HG02678 (cell line): ENCODE results near the gene P2RY12.
"Not testable (repeated sequence)": the region's sequence is repeated elsewhere in the genome, so short reads cannot be mapped to it uniquely, and the experiment has no call there.

Experiments
- ATAC-seq: cut with Tn5 transposase; IDR thresholded peaks from one replicate; pipeline ENCODE4 v1.9.1; 2021; ENCODE audit warnings: mild to moderate bottlenecking, moderate library complexity; ENCODE audit not compliant: unreplicated experiment

P2RY12 gene

GRCh38 chr3:151393941-151394340 is 9.4 kb upstream of the P2RY12 start:
- ATAC-seq = no peak

- no peak for ATAC-seq
Measured at GRCh38 chr3:151393146-151393830, 8.7 kb upstream of the P2RY12 start.

GRCh38 chr3:151392191-151392590 is 7.6 kb upstream of the P2RY12 start:
- not testable (repeated sequence) for ATAC-seq

- no peak for ATAC-seq
Measured at GRCh38 chr3:151391720-151392119, 7.2 kb upstream of the P2RY12 start.

- ATAC-seq = no peak
Measured at GRCh38 chr3:151387842-151388241, 3.3 kb upstream of the P2RY12 start.

GRCh38 chr3:151387432-151387831 is 2.9 kb upstream of the P2RY12 start:
- no peak for ATAC-seq

GRCh38 chr3:151386056-151386455 is 1.5 kb upstream of the P2RY12 start:
- no peak for ATAC-seq

GRCh38 chr3:151383956-151384355 is 597 bp downstream of the P2RY12 start:
- peak; percentile 63 for ATAC-seq

GRCh38 chr3:151383111-151383510 is 1.4 kb downstream of the P2RY12 start:
- ATAC-seq = no peak

- ATAC-seq = peak; percentile 37
Measured at GRCh38 chr3:151382671-151383070, 1.9 kb downstream of the P2RY12 start.

- peak; percentile 32 for ATAC-seq
Measured at GRCh38 chr3:151379083-151379734, 5.3 kb downstream of the P2RY12 start.

GRCh38 chr3:151377768-151378385 is 6.7 kb downstream of the P2RY12 start:
- no peak for ATAC-seq

- no peak for ATAC-seq
Measured at GRCh38 chr3:151372063-151372820, 12.3 kb downstream of the P2RY12 start.

- ATAC-seq = no peak
Measured at GRCh38 chr3:151371526-151371925, 13.0 kb downstream of the P2RY12 start.

GRCh38 chr3:151367448-151367847 is 17.1 kb downstream of the P2RY12 start:
- ATAC-seq = no peak

- ATAC-seq = no peak
Measured at GRCh38 chr3:151366993-151367392, 17.6 kb downstream of the P2RY12 start.

- no peak for ATAC-seq
Measured at GRCh38 chr3:151362751-151363174, 21.8 kb downstream of the P2RY12 start.

GRCh38 chr3:151357463-151357850 is 27.1 kb downstream of the P2RY12 start:
- no peak for ATAC-seq

- no peak for ATAC-seq
Measured at GRCh38 chr3:151356794-151357462, 27.6 kb downstream of the P2RY12 start.

- peak; percentile 25 for ATAC-seq
Measured at GRCh38 chr3:151351648-151352047, 32.9 kb downstream of the P2RY12 start.

GRCh38 chr3:151351219-151351618 is 33.3 kb downstream of the P2RY12 start:
- peak; percentile 80 for ATAC-seq
